C4-2B (cell line): Measurements from ENCODE around the gene FRMD4A.

Source experiments
- H3K27ac ChIP-seq: fragments of 450-650 bp; 2 replicates; pipeline ENCODE4 v1.5.1; 2017
- ZFX ChIP-seq: fragments of 450-650 bp; IDR thresholded peaks from 2 replicates; pipeline ENCODE4 v1.6.1; 2017
- TF ChIP-seq, protein P1 (sequence below): fragments of 450-650 bp; conservative IDR thresholded peaks from 2 replicates; pipeline ENCODE4 v1.5.1; 2017; ENCODE audit warnings: mild to moderate bottlenecking

The FRMD4A gene

DNA sequence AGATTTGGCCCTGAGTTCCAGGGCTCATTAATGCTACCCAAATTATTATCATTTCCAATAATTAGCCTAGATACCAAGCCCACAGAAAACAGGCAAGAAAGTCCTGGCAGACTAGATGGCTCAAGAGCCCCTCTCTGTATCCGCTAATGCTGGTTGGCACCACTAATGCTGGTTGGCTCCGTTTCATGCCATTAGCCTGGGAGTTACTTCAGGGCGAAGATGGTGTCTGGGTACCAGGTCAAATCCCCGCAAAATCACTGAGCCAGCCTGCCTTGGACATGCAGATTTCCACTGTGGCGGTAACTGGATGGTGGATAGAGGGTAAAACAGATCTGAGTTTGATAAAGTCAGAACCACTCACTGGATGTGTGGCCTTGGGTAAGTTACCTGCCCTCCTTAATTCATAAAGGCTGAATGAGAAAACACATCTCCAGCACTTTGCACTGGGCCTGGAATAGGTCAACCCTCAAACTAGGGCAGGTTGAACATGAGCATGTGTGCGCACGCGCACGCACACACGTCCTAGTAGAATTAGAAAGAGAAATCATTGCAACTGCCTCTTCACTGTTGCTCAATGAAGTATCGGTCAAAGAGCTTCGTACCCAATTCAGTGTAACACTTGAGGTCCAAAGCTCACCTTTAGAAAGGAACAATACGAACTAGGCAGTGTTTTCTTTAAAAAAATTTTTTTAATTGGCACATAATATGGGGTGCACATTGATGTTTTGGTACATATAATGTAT lies 652.5 kb downstream of the FRMD4A start:
- TF ChIP-seq, protein P1, sequence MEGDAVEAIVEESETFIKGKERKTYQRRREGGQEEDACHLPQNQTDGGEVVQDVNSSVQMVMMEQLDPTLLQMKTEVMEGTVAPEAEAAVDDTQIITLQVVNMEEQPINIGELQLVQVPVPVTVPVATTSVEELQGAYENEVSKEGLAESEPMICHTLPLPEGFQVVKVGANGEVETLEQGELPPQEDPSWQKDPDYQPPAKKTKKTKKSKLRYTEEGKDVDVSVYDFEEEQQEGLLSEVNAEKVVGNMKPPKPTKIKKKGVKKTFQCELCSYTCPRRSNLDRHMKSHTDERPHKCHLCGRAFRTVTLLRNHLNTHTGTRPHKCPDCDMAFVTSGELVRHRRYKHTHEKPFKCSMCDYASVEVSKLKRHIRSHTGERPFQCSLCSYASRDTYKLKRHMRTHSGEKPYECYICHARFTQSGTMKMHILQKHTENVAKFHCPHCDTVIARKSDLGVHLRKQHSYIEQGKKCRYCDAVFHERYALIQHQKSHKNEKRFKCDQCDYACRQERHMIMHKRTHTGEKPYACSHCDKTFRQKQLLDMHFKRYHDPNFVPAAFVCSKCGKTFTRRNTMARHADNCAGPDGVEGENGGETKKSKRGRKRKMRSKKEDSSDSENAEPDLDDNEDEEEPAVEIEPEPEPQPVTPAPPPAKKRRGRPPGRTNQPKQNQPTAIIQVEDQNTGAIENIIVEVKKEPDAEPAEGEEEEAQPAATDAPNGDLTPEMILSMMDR, result no peak
- TF ChIP-seq ZFX, result no peak
- no peak overlapping the region for H3K27ac ChIP-seq

DNA sequence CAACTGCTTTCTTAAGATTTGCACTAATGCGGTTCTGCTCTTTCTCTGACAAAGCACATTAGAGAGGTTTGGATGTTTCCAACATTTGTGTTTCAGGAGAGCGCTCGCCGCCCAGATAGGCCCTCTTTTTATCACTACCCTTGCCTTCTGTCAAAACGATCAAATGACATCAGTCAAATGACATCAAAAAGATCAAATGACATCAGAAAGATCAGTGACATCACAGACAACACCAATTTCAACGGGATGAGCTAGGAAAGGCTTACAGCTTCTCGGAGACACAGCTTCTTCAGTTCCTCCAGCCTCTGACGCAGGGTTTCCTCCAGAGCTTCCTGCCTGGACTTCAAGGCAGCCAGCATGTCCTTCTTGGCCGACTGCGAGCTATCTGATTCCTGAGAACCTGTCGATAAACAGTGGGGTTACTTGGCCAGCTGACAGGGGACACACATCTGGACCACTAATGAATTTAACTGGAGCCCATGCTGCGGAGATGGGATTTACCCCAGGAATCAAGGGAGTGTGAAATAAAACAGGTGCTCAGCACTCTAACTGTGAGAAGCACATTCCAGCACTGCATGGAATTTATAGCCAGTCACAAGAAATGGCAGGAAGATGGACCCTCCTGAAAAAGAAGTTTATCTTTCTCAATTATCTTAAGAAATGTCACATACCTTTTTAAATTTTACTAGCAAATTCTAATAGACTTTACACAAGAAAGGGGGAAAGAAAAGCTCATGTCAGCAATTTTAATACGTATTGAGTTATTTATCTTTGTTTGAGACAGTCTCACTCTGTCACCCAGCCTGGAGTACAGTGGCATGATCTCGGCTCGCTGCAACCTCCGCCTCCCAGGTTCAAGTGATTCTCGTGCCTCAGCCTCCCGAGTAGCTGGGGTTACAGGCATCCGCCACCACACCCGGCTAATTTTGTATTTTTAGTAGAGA lies 655.8 kb downstream of the FRMD4A start:
- TF ChIP-seq, protein P1, result no peak
- H3K27ac ChIP-seq, result no peak overlapping the region

DNA sequence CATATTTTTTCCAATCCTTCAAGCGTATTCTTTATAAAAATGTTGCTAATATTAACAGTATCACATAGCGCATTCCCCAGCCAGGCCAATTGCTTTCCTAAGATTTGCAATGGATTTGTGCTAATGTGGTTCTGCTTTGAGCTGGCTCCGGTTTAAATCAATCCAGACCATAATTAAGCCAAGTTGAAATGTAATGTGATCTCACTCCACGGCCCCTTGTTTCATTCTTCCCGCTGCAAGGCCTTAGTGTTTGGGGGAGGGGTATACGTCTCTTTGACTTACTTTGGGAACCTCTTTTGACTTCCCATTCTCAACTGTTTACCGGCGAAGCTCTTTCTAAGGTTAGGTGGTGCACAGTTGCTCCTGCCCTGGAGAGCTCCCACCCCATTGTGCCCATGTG lies 657.6 kb downstream of the FRMD4A start:
- H3K27ac ChIP-seq, result no peak overlapping the region
- no peak for TF ChIP-seq ZFX
- TF ChIP-seq, protein P1, result no peak

DNA sequence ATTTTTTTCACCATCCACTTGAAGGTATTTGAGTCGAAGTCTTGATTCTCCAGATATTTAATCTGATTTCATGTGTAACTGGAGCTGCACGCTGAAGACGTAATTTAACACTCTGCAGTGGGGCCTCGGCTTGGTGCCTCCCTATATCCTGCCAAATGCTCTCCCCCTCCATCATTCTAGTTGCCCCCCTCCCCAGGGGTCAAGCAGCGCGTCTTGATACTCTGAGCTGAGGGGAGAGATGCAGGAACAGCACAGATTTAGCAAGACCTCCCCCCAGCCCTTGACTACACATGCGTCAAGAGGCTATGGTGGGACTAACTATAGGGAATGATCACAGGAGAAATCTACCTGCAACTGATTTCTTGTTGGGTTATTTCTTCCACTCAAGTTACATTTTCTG lies 658.2 kb downstream of the FRMD4A start:
- no peak for TF ChIP-seq ZFX
- TF ChIP-seq, protein P1, result no peak
- no peak overlapping the region for H3K27ac ChIP-seq

DNA sequence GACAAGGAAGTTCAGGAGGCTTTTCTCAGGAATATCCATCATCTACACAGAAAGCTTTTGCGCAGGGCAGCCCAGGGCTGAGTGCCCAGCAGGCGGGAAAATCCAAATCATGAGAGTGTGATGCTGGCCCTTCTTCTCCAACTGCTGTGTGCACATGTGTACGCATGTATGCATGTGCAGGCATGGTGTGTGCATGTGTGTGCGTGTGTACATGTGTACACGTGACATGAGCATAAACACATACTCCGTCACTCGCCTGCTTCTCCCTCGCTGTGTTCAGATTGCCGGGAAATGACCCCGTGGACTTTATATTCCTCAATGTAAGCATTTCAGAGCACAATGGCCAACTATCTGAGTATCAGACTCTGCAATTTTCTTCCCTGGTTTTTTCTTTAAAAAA lies 658.8 kb downstream of the FRMD4A start:
- TF ChIP-seq ZFX, result no peak
- TF ChIP-seq, protein P1, result no peak
- H3K27ac ChIP-seq, result no peak overlapping the region

DNA sequence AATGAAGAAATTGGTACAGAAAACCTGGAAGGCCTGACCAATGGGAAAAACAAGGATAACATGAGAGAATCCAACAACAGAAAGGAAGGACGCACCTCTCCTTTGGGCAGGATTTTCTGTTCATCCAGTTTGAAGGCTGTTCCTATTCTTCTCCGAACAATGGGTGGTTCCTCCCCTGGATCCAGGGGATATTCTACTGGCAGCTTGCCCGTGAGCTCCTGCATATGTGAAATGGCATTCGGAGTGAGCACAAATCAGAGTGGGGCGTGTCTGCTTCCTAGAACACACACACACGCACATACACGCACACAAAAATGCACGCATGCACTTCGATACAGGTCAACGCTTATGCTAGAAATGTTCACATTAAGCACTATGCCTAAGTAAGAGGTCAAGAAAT lies 660.4 kb downstream of the FRMD4A start:
- TF ChIP-seq ZFX, result no peak
- TF ChIP-seq, protein P1, result no peak
- H3K27ac ChIP-seq, result no peak overlapping the region

DNA sequence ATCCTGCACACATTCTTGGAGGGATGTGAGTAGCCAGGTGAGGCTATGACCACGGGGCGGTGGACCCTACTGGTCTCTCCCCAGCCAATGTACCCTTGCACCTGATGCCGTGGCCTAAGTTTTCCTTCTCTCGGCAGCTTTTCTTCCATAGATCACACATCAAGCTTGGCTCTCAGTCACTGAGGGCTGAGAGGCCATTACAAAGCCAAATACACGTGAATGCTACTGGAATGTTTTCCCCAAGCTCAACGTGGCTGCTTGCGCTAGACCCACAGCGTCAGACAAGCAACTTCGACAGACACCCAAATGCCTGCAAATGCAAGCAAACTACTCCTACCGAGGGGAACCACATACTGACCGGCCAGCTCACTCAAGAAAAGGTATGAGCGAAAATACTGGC lies 660.8 kb downstream of the FRMD4A start:
- TF ChIP-seq, protein P1, result no peak
- TF ChIP-seq ZFX, result no peak
- no peak overlapping the region for H3K27ac ChIP-seq
